SU-DHL-6 (cell line): Measurements from ENCODE around the gene TMEM167A.
A peak's percentile ranks its signal among the peaks of the same experiment; 100 is the strongest.

Experiments
- H2AFZ ChIP-seq: fragments of 200-600 bp; sonication (generic); 2 replicates; pipeline ENCODE4 v1.6.1; 2014; ENCODE audit warnings: low read depth, mild to moderate bottlenecking, moderate library complexity, mixed read lengths, antibody characterized with exemption, low read length; ENCODE audit not compliant: severe bottlenecking
- H3F3A ChIP-seq: fragments of 200-600 bp; shearing (Covaris generic); 2 replicates; pipeline ENCODE4 v1.6.0; 2016; ENCODE audit warnings: antibody characterized with exemption, mild to moderate bottlenecking; ENCODE audit not compliant: insufficient read depth
- H3K27ac ChIP-seq: fragments of 200-600 bp; sonication (generic); 2 replicates; pipeline ENCODE4 v1.5.1; 2016; ENCODE audit warnings: low read depth, mild to moderate bottlenecking, low read length, moderate library complexity, mixed read lengths
- H3K27me3 ChIP-seq: fragments of 200-600 bp; sonication (generic), shearing (Covaris generic); 2 replicates; pipeline ENCODE4 v1.6.0; 2014; ENCODE audit warnings: mild to moderate bottlenecking, low read length
- H3K36me3 ChIP-seq: fragments of 200-600 bp; sonication (generic); 2 replicates; pipeline ENCODE4 v1.6.1; 2014; ENCODE audit warnings: mild to moderate bottlenecking, low read length, mixed read lengths
- H3K4me2 ChIP-seq: fragments of 300-600, 200-600 bp; shearing (Covaris generic), sonication (generic); 2 replicates; pipeline ENCODE4 v1.6.0; 2014; ENCODE audit warnings: low read length, low read depth, mild to moderate bottlenecking; ENCODE audit not compliant: poor library complexity, severe bottlenecking
- H3K4me3 ChIP-seq: fragments of 200-600 bp; sonication (generic); 2 replicates; pipeline ENCODE4 v1.5.1; 2014; ENCODE audit warnings: antibody characterized with exemption, low read length, mild to moderate bottlenecking, mixed read lengths; ENCODE audit not compliant: insufficient read depth, poor library complexity, severe bottlenecking
- H3K79me2 ChIP-seq: fragments of 200-600 bp; sonication (generic); 2 replicates; pipeline ENCODE4 v1.6.1; 2014; ENCODE audit warnings: mild to moderate bottlenecking, low read length, moderate library complexity; ENCODE audit not compliant: insufficient read depth
- H3K9ac ChIP-seq: fragments of 200-600 bp; sonication (generic); 2 replicates; pipeline ENCODE4 v1.7.0; 2014; ENCODE audit warnings: mild to moderate bottlenecking, low read length
- H3K9me2 ChIP-seq: fragments of 200-600 bp; sonication (generic); replicated peaks from 2 replicates; pipeline ENCODE4 v1.6.1; 2014; ENCODE audit warnings: low read length; ENCODE audit not compliant: insufficient read depth
- H3K9me3 ChIP-seq: fragments of 200-600 bp; sonication (generic); 2 replicates; pipeline ENCODE4 v1.6.1; 2014; ENCODE audit warnings: low read length, mixed read lengths; ENCODE audit not compliant: insufficient read depth
- H4K20me1 ChIP-seq: fragments of 200-600 bp; sonication (generic); 2 replicates; pipeline ENCODE4 v1.6.1; 2014; ENCODE audit warnings: low read depth, mild to moderate bottlenecking, antibody characterized with exemption, low read length, moderate library complexity, mixed read lengths
- CTCF ChIP-seq: fragments of 200-600 bp; sonication (generic); IDR thresholded peaks from one replicate; pipeline ENCODE4 v1.5.1; 2017; ENCODE audit warnings: antibody characterized with exemption, mild to moderate bottlenecking, low read length, moderate library complexity; ENCODE audit not compliant: insufficient read depth, poor library complexity, severe bottlenecking
- EZH2phosphoT487 ChIP-seq: fragments of 200-600 bp; sonication (generic), shearing (Covaris generic); conservative IDR thresholded peaks from 2 replicates; pipeline ENCODE4 v1.6.1; 2018; ENCODE audit warnings: mild to moderate bottlenecking, antibody characterized with exemption, low read length, moderate library complexity, mixed read lengths

Gene TMEM167A

GRCh38 chr5:83076742-83077661 is at the start of gene TMEM167A, which contains the start of gene XRCC4:
TSS of gene TMEM167A (minus strand) at chr5:83077394. CDS start at chr5:83077323, 71 bp downstream.
TSS of gene XRCC4 (plus strand) at chr5:83077547. CDS start at chr5:83104920, 27,373 bp downstream.
- no peaks in the 10 kb centered on the region for H3K9me3 ChIP-seq
- H3K27ac ChIP-seq: peak within 1 kb of the TSS; percentile 75
- H3K36me3 ChIP-seq: no peaks in the 10 kb centered on the region; the same call in 1 of the 2 replicates
- H3K9me2 ChIP-seq: no peaks in the 10 kb centered on the region
- H2AFZ ChIP-seq: peak within 1 kb of the TSS; percentile 85
- peak within 1 kb of the TSS; percentile 88 for H3K9ac ChIP-seq
- TF ChIP-seq EZH2phosphoT487 (no peak), CTCF (no peak)
- peaks cover 5% of the 10 kb centered on the region; the same call in 1 of the 2 replicates for H4K20me1 ChIP-seq
- H3K4me3 ChIP-seq: peak within 1 kb of the TSS; percentile 97
- peaks cover 76% of the 10 kb centered on the region for H3K79me2 ChIP-seq
- no peaks in the 10 kb centered on the region for H3F3A ChIP-seq
- no peaks in the 10 kb centered on the region for H3K27me3 ChIP-seq
- peak within 1 kb of the TSS; percentile 91 for H3K4me2 ChIP-seq

GRCh38 chr5:83126501-83126900 is 49.3 kb upstream of the TMEM167A start:
- Histone ChIP-seq H3K36me3 (no peaks in the 10 kb centered on the region), H3F3A (no peaks in the 10 kb centered on the region), H3K4me2 (no peak overlapping the region)

GRCh38 chr5:83125560-83125959 is 48.4 kb upstream of the TMEM167A start:
- no peaks in the 10 kb centered on the region for H3F3A ChIP-seq
- H3K4me3 ChIP-seq: no peak overlapping the region
- no peak for TF ChIP-seq EZH2phosphoT487
- no peak for TF ChIP-seq CTCF
- no peaks in the 10 kb centered on the region for H3K36me3 ChIP-seq
- no peaks in the 10 kb centered on the region for H4K20me1 ChIP-seq
- no peak overlapping the region for H2AFZ ChIP-seq
- H3K9me3 ChIP-seq: no peaks in the 10 kb centered on the region
- no peak overlapping the region for H3K27ac ChIP-seq
- H3K27me3 ChIP-seq: no peaks in the 10 kb centered on the region
- no peaks in the 10 kb centered on the region for H3K79me2 ChIP-seq
- H3K4me2 ChIP-seq: no peak overlapping the region
- H3K9ac ChIP-seq: no peak overlapping the region
- no peaks in the 10 kb centered on the region for H3K9me2 ChIP-seq

More at GRCh38 chr5:83126501-83126900, 49.3 kb upstream of the TMEM167A start:
- TF ChIP-seq CTCF (no peak), EZH2phosphoT487 (no peak)
- H3K9ac ChIP-seq: no peak overlapping the region
- H3K4me3 ChIP-seq: no peak overlapping the region
- H3K27me3 ChIP-seq: no peaks in the 10 kb centered on the region
- H3K9me3 ChIP-seq: no peaks in the 10 kb centered on the region
- no peaks in the 10 kb centered on the region for H3K9me2 ChIP-seq
- no peak overlapping the region for H2AFZ ChIP-seq
- H4K20me1 ChIP-seq: no peaks in the 10 kb centered on the region
- no peaks in the 10 kb centered on the region for H3K79me2 ChIP-seq
- H3K27ac ChIP-seq: no peak overlapping the region
